H1 (cell line): ENCODE results near the gene BTBD7. TPM values are rescaled to one million over a fixed set of nuclear protein-coding genes. Genes with fewer than 3 reads are reported as not detected.

Source experiments
- BACH1 ChIP-seq: IDR thresholded peaks from 2 replicates; pipeline ENCODE4 v1.6.1; 2012; ENCODE audit warnings: low read length, improper control_type of control experiment
- GABPA ChIP-seq: IDR thresholded peaks from 2 replicates; pipeline ENCODE4 v1.6.1; 2011; ENCODE audit warnings: mild to moderate bottlenecking, low read length, moderate library complexity, borderline replicate concordance; ENCODE audit not compliant: insufficient read depth
- KDM4A ChIP-seq: IDR thresholded peaks from one replicate; pipeline ENCODE4 v1.7.1; 2012; ENCODE audit warnings: low read depth, mild to moderate bottlenecking, moderate library complexity, low read length, inconsistent platforms; ENCODE audit not compliant: severe bottlenecking
- TEAD4 ChIP-seq: IDR thresholded peaks from 2 replicates; pipeline ENCODE4 v1.6.1; 2012; ENCODE audit warnings: low read depth, low read length, inconsistent platforms, mixed read lengths
- polyA plus RNA-seq, 7 experiments: library from polyadenylated mRNA; depleted of rRNA in 3 of 7; stranded (reverse) in 5 of 7; unstranded in 2 of 7; fragments of >200 nt in 5 of 7; fragments of 200-250 nt in 2 of 7; gene quantifications; 1 replicate in 5 of 7; 2 replicates in 1 of 7; 4 replicates in 1 of 7; pipeline versions ENCODE4 v1.2.1 to v1.2.3, GENCODE V29; 2011 to 2013; ENCODE audit warnings: missing spikeins in 2 of 7, mixed read lengths in 2 of 7
- total RNA-seq: library from RNA; stranded (reverse); fragmentation: NEBNext Ultra II Directional; extraction: Animal tissue kit (Norgen Biotek cat#: 25700); gene quantifications from 2 replicates; pipeline ENCODE4 v1.2.1, GENCODE V29; 2021
- TF ChIP-seq, protein P1 (sequence below), 3 experiments: IDR thresholded peaks; 1 replicate in 2 of 3; 2 replicates in 1 of 3; pipeline versions ENCODE4 v1.5.1 to v1.6.1; 2011; ENCODE audit warnings: low read length in 3 of 3, mild to moderate bottlenecking in 3 of 3, inconsistent platforms in 2 of 3, low read depth in 1 of 3, moderate library complexity in 1 of 3; ENCODE audit not compliant: insufficient read depth in 1 of 3; ENCODE audit errors: control extremely low read depth in 1 of 3
- TF ChIP-seq, protein P2 (sequence below): IDR thresholded peaks from 2 replicates; pipeline ENCODE4 v1.6.1; 2012; ENCODE audit warnings: inconsistent platforms

Gene BTBD7
- total and polyA plus RNA-seq, 2 of the 8 experiments (the other 6 are each of a cell fraction or from before 2014, with no cell fraction given): 12.1 to 46.1 TPM

DNA sequence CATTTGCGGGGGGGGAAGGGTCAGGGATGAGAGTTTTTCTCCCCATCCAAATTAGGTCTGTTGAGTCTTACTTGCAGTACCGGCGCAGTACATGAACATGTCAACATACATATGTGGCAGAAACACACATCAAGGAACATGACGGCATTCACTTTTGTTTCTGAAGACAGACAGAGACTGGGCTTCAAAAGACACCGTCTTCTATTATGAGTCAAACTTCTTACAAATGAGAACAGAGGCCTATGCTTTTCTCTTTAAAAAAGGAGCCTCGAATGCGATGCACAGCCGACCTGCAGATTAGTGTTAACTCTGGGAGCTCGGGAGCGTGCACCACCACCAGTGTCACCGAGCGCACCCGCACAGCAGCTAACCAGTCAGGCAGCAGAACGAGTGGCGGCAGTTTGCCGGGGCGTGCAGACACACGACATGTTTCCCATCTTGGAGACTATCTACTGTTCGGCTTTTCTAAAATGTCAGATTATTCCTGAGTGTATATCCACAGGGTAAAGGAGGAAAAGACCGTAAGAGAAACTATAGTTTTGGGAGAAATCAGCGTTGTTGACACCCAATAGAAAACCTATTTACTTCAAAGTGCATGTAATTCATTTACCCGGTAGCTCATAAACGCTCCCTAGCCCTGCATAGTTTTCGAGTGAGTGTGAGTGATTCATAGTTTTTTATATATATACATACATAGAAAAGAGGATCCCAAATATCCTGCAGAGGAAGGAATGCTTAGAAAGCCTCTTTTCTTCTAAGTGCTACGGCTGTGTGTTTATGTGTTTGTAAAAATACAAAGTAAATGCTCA, 92.8 kb downstream of the BTBD7 start (continued):
- TF ChIP-seq, protein P1, sequence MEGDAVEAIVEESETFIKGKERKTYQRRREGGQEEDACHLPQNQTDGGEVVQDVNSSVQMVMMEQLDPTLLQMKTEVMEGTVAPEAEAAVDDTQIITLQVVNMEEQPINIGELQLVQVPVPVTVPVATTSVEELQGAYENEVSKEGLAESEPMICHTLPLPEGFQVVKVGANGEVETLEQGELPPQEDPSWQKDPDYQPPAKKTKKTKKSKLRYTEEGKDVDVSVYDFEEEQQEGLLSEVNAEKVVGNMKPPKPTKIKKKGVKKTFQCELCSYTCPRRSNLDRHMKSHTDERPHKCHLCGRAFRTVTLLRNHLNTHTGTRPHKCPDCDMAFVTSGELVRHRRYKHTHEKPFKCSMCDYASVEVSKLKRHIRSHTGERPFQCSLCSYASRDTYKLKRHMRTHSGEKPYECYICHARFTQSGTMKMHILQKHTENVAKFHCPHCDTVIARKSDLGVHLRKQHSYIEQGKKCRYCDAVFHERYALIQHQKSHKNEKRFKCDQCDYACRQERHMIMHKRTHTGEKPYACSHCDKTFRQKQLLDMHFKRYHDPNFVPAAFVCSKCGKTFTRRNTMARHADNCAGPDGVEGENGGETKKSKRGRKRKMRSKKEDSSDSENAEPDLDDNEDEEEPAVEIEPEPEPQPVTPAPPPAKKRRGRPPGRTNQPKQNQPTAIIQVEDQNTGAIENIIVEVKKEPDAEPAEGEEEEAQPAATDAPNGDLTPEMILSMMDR (IDR thresholded peaks at IDR 0.05; ENCODE audit: control extremely low read depth in 1 of 3, insufficient read depth in 1 of 3, low read depth in 1 of 3, low read length in 3 of 3): no peak
- TF ChIP-seq, protein P2, sequence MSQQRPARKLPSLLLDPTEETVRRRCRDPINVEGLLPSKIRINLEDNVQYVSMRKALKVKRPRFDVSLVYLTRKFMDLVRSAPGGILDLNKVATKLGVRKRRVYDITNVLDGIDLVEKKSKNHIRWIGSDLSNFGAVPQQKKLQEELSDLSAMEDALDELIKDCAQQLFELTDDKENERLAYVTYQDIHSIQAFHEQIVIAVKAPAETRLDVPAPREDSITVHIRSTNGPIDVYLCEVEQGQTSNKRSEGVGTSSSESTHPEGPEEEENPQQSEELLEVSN: no peak
- TF ChIP-seq BACH1 (no peak), KDM4A (no peak), TEAD4 (no peak), GABPA (no peak)
